NCI-H1105 treated with DMSO at 0.1 percent for 48 hours (cell line): ENCODE data around the gene ZNF536.

Source experiments
- DNase-seq: peaks from one replicate; lab custom pipeline; 2025; lab: John Stamatoyannopoulos, UW

The ZNF536 gene

DNA sequence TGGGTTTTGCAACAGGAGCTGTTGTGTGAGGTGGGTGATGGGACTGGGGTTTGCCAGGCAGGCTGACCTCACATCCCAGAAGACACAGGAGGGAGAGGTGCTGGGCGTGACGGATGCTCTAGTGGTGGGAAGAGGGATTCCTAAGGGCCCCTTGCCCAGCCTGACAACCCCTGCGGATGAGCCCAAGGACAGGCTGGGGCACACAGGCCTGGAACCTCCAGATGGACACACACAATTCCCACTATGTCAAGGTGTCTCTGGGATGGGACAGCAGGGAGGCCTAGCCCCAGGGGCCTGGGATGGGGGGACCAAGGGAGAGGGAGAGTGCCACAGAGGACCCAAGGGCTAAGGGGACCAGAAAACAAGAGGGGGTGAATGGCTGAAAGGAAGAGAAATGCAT lies 191.5 kb downstream of the ZNF536 start:
- DNase-seq: no peak

DNA sequence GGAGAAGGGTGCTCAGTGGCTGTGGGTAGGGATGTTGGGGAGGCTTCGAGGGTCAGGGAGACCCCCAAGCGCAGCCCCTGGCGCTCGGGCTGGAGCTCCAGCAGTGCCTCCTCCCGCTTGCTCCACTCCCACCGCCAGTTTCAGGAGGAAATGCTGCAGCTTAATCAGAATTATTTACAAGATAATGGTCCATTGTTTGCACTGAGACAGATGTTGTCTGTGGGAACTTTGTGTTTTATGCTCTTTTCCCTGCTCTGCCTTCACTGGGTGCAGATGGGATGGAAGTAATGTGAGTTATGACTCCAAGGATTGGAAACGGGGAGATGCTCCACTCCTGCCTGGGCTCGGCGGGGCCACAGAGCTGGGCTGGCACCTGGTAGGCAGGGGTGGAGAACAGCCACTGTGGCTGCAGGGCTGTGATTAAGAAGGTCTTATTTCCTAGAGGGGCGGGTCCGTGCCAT lies 192.4 kb downstream of the ZNF536 start:
- no peak for DNase-seq

DNA sequence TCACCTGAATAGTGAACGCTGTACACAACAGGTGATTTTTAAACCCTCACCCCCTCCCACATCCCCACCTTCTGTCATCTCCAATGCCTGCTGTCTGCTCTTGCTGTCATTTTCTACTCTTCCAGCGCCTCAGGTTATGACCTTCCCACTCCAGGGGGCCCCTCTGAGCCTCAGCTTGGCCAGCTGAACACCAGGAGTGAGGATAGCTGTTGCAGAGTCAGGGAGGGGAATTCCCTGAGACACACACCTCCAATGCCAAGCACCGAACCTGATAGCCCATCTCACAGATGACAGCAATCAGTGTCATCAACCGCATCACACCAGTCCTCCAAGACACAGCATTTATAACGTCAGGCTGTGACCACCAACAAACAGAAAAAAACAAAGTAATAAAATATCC lies 193.5 kb downstream of the ZNF536 start:
- no peak for DNase-seq

DNA sequence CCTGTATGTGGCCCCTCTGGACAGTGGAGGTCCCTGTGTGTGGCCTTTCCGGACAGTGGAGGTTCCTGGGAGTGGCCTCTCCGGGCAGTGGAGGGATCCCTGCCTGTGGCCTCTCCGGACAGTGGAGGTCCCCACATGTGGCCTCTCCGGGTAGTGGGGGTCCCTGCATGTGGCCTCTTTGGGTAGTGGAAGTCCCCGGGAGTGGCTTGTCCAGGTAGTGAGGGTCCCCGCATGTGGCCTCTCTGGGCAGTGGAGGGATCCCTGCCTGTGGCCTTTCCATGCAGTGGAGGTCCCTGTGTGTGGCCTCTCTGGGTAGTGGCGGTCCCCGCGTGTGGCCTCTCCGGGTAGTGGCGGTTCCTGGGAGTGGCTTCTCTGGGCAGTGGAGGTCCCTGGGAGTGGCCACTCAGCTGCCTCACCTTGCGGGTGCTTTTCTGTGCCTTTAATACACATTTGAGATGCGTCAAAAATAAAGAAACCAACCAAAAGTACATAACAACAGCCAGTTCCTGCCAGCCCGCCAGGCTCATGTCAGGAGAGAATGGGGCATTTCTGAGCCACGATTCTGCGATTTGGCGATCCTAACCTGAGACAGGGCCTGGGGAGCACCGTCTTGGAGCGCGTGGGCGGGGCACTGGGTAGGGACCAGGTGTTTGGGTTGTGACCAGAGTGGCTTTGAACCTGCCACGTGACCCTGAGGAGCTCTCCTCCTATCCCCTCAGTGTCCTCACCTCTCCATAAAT lies 194.7 kb downstream of the ZNF536 start:
- DNase-seq: no peak

DNA sequence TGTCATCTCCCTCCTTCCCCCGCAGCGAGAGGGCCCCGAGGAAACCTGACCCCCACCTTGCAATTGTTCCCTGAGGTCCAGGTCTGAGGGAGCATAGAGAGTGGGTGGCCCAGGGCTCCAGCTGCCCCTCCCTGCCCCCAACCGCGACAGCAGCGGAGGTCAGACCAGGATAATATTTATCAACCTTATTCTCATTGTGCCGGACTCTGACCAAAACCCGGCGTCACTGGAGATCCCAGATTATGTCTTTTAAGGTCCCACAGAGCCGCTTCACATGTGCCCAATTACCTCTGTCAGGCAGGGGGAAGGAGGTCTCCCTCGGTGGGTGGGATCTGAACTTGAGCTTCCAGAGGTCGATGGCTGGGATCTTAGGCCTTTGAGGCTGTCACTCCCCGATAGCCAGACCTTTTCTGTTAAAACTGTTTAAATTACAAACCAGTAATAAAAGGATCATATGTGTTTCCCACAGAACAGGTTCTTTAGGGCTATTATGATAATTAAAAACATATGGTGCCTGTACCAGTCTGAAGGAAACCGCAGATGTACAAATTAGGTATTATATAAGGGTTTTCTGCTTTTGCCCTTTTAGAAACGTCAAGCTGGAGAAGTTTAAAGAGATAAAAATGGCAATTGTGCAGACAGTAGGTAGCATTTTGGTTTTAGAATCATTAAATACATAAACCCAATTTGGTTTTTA lies 195.5 kb downstream of the ZNF536 start:
- no peak for DNase-seq

DNA sequence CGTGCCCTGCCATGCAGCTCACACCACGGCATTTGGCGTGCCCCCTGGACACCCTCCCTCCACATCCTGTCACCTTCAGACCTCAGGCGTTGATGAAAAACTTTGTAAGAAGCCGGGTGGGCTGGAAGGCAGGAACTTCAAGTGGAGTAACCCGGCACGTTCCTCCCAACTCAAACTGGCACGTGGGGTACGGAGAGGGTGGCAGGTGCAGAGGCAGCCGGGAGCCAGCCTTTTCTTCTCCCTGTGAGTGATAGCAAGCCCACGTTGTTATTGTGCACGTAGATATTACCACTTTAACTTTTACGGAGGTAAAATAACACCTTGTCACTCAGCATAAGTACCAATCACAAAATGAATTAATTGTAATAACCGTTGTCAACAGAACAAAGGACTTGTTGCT lies 198.0 kb downstream of the ZNF536 start:
- peak; percentile 76 for DNase-seq

DNA sequence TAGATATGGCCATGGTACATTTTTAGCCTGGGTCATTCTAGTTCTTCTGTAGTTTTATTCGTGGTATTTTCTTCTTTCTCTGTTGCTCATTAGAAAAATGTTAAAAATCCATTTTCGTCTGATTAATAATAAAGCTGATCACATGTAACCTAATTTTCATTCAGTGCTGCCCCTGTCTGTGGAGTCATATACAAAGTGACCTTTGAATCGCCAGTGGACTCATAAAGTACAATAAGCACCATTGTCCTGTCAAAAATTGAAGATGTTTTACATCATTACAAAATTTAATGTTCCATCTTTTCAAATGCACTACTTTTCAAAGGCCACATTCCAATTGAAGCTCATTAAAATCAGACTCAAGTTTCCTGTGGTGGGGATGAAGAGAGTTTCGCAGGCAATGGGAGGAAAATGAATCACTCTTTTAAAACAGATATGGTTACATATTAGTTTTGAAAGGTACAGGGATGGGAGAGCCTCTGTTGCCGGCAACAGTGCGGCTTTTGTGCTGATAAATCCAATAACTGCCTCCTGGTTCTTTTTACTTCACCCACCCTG lies 205.4 kb downstream of the ZNF536 start:
- DNase-seq: no peak

DNA sequence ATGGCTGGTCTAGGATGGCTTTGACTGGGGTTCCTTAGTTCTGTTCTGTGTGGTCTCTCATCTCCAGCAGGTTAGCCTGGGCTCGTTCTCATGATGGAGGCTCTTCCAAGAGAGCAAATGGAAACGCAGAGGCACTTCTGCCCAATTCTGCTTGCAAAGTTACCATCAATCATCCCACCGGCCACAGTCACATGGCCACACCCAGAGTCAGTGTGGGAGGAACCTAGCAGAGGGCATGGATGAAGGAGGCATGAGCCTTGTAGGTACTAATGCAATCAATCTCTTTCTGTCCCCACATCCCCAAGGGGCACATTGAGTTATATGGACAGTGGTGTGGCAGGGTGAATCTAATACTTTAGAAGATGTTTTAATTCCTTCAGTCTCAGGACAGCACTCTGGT lies 207.2 kb downstream of the ZNF536 start:
- DNase-seq: no peak

DNA sequence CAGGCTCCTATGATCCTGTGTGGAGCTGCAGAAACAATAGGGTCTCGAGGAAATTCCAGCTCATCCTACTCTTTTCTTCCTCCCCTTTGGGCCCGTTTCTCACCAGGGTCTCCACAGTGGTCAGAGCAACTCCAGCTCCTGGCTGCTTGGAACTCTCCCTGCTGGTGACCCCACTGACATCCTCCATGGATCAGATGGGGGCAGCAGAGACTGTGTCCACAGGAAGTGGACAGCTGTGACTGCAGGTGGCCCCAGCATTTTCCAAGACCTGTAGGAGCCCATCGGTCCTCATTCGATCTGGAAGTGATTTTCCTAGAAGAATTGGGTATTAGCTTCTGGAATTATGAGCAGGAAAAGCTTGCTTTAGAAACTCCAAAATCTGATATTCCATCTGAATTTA lies 208.5 kb downstream of the ZNF536 start:
- DNase-seq: no peak

DNA sequence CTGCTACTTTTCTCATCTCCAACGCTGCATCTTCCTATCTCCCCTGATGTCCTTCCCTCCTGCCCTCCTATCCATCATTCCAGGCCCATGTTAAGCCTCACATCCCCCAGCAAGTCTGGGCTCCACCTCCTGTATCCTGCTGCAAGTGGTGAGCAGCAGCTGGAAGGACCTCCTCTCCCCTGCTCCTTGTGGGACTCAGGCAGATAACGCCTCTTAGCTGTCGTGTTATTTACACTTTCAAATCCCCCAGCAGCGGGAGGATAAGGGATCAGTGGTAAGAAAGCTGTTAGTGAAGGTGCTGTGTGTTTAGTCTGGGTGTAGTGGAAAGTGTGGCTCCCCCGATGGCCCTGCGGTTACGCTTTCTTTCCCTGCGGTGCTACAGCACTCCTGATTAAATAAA lies 211.9 kb downstream of the ZNF536 start:
- no peak for DNase-seq

DNA sequence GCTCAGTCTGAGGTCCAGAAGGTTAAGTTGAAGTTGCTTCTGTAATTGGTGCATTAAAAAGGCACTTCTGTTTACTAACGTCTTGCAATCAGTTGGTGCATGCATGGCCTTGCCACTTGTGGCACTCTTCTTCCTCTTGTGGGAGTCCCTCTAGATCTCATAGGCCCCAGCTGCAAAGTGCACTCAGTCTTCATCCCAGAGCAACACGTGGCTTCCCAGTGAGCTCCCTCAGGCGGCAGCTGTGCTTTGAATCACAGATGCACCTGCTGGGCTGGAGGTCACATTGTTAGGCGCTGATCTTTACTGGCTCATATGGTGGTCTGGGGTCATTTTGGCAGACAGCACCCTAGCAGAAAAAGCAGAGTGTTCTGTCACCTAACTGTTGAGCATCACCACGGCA lies 215.7 kb downstream of the ZNF536 start:
- no peak for DNase-seq

DNA sequence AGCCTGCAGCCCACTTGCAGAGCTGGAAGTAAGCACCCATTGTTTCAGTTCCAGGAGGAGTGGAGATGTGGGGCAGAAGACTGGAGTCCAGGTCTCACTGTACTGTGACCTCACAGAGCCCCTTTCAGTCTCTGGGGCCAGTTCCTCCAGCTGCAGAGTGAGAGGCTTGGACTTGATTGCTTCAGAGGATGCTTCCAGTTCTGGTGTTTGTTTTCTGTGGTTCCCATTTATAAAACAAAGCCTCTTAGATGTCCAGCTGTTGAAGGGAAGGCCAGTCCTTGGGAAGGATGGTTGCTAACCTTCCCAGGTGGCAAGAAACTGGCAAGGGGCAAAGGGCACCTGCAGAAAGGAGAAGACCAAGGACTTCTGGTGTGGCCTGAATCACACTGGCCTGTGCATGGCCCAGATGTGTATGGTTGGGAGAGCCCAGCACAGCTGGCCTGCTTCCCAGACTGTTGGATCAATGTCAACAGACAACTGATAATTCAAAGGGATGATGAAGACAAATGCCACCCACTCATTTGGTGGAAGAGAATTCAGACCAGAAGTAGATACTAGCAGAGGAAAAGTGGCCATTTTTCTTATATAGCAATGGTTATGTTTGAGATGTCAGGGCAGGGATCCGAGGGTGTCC lies 218.5 kb downstream of the ZNF536 start:
- no peak for DNase-seq

DNA sequence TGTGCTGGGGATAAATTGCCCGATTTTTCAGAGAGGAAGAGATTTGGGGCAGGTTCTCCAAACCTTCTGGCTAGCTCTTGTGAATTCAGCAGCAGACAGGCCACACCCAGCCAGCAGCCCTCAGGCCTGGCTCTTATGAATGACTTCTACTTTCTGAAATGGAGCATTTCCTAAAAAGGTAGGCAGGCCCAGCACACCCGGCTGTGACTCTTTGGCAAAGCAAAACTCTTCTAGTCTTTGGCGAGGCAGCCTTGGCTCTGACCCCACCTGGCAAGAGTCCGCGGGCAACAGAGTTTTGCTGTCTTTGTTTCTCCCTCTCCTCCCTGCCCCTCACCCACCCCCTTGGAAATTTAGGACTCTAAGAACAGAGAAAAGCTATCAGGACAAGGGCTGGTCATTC lies 221.2 kb downstream of the ZNF536 start:
- no peak for DNase-seq

DNA sequence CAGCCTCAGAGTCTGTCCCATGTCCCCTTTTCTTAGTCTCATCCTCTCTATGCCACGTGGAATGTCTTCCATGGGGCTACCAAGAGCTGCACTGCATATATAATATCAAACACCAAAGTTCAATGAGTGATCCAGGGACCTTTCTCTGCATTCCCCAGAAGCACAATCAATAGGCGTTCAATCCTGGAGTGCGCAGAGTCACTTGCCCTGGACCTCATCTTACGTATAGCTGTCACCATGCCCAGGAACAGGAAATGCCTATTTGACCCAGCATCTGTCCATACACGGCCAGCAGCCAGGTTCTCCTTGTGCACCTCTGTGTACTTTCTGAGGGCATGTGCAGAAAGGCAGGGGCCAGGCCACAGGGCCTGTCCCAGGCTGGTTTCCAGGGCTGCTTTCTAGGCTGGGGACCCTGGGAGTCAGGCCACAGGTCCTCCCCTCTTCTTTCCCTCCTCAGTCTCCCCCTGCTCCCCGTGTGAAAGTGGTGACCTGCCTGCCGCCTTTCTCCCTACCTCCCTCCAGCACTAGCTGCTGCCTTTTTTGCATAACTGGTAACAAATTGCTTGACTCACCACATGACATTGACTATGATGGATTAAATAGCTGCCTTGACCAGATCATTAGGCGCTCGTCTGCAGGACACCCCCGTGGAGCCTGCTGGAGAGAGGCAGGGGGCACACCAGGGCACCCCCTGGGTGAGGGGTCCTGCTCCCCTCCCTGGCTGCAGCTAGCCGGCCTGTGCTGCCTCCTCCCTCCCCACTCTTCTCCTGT lies 222.0 kb downstream of the ZNF536 start:
- DNase-seq: no peak

DNA sequence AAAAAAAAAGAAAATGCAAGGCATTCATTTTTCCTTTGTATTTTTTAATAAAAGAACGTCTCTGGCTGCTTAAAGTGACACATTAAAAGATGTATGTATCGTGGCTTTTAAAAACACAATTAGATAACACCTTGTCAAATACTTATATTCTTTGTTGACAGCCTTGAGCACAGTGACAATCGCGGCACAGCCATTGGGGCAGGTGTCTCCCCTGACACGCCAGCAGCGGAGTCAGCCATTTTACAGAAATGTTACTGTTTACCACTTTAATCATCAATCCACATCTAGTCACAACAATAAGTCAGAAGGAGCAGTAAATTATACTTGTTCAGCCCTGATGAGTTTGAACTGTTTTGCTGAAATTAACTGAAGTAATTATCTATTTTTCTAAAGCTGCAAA lies 224.1 kb downstream of the ZNF536 start:
- no peak for DNase-seq

DNA sequence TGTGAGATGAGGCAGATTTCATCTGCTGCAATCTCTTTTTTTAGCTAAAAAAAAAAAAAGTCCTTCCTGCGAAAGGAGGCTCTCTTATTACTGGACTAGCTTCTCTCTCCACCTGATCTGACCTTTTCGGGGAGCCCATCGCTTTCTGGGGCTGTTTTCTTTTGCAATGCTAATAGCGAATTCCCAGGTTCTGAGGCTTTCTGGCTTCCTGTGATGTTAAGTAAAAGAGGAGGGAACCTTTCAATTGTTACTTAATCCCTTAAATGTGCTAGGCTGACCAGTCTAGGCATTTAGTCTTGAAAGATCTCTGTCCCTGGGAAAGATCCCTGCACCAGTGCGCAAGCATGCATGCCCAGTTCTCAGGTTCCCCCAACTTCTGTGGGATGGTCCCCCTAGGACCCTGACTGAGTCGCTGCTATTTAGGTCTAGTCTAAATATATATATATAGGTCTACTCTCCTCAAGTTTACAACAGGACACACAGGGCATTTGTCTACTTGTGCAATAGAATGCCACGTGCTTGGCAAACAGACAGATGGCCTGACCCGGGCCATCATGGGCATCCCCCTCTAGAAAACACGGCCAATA lies 224.7 kb downstream of the ZNF536 start:
- DNase-seq: no peak

DNA sequence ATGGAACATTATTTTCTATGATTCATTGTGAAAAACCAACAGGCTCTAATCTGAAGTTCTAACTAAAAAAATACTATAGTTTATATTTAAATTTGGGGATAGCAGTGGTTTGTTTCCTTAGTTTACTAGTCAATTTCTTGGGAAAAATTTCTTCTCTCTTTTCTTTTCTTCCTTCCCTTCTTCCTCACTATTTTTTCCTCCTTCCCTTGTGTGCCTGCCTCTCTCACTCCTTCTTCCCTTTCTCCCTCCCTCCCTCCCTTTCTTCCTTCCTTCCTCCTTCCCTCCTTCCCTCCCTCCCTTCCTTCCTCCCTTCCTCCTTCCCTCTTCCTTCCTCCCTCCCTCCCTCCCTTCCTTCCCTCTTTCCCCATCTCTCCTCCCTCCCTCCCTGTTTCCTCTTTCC lies 226.5 kb downstream of the ZNF536 start:
- no peak for DNase-seq

DNA sequence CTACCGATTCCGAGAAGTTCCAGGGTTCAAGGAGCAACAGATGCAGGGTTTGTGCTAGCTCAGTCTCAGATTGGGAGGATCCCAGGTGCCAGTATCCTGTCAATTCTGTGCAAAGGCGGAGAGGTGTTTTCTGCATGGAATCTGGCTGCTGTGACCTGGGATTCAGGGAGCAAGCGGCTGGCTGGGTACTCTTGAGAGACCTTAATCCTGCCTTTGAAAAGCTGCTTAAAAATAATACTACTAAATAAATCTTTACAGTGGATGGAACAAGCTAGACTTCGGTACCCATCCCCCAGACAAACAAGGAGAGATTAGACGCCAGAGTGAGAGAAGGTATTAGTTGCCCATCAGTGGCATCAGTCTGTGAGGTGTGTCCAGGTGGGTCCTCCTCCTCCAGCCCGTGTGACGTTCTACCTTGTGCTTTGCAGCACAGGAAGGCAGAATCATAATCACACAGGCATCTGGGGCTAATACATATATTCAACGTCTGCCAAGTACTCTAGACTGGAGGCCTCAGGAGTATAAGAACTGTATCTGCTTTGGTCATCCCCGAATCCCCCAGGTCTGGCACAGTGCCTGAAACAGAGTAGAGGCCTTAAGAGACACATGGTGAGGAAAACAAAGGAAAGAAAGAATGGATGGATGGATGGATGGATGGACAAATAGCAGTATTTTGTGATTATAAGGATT lies 230.6 kb downstream of the ZNF536 start:
- DNase-seq: peak; percentile 14

DNA sequence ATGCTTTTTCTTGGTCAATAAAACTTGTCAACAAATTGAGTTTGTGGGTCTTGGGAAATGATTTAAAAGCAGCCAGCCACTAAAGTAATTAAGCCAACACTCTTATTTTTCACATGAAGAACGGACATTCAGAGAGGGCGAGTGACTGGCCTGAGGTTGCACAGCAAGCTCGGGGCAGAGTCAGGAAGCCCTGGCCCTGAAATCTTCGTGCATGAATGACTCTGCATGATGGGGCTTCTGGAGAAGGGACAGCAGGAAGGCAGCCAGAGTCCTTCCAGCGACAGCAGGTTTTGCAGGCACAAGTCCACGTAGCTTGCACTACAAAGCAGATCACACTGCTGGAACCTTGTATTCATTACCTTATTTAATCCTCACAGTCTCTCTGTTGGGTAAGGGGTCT lies 232.5 kb downstream of the ZNF536 start:
- no peak for DNase-seq

DNA sequence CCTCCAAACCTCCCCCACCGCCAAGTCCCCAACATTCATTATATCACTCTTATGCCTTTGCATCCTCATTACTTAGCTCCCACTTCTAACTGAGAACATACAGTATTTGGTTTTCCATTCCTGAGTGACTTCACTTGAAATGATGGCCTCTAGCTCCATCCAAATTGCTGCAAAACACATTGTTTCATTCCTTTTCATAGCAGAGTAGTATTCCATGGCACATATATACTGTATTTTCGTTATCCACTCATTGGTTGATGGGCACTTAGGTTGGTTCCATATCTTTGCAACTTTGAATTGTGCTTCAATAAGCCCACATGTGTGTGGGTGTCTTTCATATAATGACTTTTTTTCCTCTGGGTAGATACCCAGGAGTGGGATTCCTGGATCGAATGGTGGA lies 233.1 kb downstream of the ZNF536 start:
- no peak for DNase-seq
